Stimulated activated CD8-positive, alpha-beta memory T cell treated with anti-CD3 and anti-CD28 coated beads, Interleukin-12 subunit alpha, Interleukin-12 subunit beta, amount 100 ng/mL, for 24 hours (primary cell): ENCODE data around the gene SMAD6.

ENCODE experiments used
- DNase-seq: peaks from one replicate; pipeline ENCODE4 v3.0.0-alpha.2; 2020; ENCODE audit errors: extremely low read depth

The SMAD6 gene

DNA sequence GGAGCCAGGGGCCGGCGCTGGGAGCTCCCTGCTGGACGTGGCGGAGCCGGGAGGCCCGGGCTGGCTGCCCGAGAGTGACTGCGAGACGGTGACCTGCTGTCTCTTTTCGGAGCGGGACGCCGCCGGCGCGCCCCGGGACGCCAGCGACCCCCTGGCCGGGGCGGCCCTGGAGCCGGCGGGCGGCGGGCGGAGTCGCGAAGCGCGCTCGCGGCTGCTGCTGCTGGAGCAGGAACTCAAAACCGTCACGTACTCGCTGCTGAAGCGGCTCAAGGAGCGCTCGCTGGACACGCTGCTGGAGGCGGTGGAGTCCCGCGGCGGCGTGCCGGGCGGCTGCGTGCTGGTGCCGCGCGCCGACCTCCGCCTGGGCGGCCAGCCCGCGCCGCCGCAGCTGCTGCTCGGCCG lies 1.5 kb downstream of the SMAD6 start:
- DNase-seq = no peak

DNA sequence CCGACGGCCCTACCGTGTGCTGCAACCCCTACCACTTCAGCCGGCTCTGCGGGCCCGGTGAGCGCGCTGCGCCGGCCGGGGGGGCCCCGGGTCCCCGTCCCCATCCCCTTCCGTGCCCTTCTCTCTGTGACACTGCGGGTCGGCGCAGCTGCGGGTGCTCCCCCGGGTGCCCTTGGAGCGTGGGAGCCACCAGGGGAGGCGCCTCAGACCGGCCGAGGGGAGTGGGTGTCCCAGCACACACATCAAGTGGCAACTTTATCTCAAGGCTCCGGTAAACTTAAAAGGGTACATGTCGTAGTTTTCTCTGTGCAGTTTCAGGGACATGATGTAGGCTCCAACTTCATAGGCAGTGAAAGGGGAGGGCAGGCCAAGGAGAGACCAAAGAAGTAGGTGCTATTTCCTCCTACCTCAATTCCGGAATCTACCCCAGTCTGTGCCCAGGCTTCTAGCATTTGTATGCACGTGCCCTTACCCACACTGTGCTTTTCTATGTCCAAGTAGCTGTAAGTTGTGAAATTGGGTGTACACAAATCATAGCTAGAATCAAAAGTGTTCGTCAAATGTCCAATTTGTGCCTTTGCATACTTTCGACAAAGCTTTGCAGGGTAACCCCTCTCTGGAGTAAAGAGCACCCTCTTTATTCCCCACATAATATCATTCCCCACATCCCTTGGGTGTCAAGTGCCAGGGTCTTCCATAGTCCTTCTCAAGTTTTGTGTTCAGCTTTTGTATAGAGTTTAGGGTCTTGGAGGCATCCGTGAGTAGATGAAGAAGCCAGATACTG lies 2.2 kb downstream of the SMAD6 start:
- DNase-seq = no peak

GRCh38 chr15:66704803-66705153 lies 2.7 kb downstream of the SMAD6 start:
- no peak for DNase-seq

- no peak for DNase-seq
These were observed 3.5 kb downstream of the SMAD6 start for GRCh38 chr15:66705277-66706146.

- no peak for DNase-seq
These were observed 4.2 kb downstream of the SMAD6 start for GRCh38 chr15:66706225-66706732.

- DNase-seq = no peak
These were observed 4.8 kb downstream of the SMAD6 start for GRCh38 chr15:66706840-66707239.

DNA sequence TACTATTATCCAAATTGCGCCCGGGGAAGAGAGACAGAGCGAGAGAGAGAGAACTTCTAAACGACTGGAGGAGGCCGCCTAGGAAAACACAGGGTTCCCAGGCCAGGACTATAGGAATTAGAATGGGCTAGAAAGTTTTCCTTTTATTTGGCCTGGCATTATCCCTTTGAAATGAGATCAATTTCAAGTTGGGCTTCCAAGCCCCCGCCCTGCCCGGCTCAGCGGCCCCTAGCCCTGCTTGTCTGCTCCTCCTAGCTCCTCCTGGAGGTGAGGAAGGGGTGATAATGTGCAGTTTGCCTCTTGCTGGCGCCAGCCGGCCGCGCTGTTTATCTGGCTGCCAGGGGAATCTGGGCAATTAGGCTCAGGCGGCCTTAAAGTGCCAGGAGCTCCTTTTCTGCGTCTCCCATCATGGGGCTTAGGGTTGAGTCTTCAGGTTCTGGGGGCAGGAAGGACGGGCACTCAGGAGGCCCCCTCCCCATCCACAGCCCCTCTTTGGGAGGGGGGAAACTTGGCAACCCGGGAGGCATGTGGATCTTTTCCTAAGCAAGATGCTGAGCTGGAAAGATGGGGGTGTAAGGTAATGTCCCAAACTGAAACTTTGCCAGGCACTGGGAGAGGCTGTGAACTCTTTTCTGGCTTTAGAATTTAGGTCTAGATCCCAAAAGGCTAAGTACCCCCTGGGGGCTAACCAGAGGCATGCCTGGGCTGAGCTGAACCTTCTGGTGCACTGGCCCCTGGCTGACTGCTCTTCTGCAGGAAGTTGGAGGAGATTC lies 5.5 kb downstream of the SMAD6 start:
- DNase-seq = no peak

GRCh38 chr15:66708389-66708788 lies 6.4 kb downstream of the SMAD6 start:
- no peak for DNase-seq

DNA sequence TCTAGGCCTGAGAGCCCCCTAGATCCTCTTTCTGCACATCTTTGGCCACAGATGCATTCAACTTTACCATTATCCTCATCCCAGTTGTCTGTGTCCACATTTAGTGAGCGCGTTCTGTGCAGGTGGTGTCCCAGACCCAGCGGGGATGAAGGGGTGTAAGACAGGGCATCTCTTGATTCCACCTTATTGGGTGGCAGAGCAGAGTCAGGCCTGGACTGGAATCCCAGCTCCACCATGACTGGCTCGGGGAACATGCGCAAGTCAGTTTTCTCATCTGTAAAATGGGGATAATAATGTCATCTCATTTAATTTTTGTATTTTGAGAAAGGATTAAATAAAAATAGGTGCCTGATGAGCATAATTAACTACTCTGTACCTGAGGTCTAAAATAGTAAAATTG lies 7.8 kb downstream of the SMAD6 start:
- no peak for DNase-seq

DNA sequence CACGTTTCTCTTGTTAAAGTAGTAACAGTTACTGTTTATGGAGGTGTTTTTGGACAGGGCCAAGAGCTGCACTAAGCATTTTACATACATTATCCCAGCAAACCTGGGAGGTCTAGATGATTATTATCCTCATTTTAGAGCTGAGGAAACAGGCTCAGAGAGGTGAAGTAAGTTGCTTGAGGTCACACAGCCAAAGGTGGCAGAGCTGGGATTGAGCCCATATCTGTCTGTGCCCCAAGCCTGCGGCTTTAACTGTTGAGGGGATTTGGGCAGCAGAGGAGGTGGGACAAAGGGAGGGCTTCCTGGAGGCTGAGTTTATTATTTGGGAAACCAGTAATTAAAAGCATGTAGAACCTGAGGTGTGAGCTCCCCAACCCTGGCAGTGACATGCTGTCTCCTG lies 9.2 kb downstream of the SMAD6 start:
- DNase-seq = no peak

DNA sequence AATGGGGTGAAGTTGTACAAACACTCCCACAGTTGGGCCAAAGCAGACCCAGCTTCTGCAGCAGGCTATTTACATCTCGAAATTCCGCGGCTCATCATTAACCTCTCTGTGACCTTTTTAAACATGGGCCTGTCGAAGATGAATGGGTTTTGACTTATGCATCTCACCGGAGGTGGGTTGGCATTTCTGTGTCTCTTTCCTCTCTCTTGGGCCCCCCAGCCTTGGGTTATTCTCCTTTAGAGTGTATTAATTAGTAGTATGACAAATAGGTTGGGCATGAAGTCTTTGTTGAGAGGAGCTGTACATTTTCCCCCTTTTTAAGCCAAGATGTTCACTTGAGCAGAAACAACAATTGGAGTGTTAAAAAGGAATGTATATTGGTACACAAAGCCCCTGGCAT lies 9.8 kb downstream of the SMAD6 start:
- no peak for DNase-seq

- no peak for DNase-seq
These were observed 11.9 kb downstream of the SMAD6 start for GRCh38 chr15:66713843-66714508.

DNA sequence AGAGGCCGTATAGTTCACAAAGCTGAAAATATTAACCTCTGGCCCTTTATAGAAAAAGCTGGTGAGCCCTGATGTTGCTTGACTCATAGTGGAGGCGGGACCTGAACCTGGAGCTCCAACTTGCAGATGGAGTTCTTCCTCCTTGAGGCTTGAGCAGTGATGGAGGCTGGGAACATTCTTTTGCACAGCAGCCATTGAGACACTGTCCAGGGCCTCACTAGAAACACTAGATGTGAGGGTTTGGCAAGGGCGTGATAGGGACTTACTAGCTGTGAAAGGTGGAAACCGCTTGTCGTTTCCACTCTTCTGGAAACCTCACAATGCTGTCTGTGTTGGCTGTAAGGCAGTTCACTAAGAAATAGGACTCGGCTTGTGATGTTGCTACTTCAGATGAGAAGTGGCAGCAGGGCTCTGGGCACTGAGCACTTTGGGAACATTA lies 12.5 kb downstream of the SMAD6 start:
- DNase-seq = no peak

- DNase-seq = no peak
These were observed 13.2 kb downstream of the SMAD6 start for GRCh38 chr15:66715181-66715624.

- no peak for DNase-seq
These were observed 14.0 kb downstream of the SMAD6 start for GRCh38 chr15:66715720-66716655.

DNA sequence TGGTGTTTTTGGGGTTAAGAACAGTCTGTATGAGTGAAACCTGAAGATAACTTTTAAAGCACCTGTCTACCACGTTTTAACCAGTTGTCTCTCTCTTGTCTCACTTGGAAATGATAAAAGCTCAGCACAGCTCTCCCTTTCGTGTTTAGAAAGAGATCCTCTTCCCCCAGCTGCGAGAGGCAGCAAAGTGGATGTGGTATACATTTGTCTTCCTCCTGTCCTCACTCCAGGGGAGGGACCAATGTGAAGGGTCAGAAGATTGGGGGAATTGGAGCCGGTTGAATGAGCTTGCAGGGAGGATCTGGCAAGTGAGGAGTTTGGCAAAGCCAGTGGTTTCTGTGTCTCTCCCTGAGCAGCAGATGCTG lies 14.6 kb downstream of the SMAD6 start:
- DNase-seq = no peak

- no peak for DNase-seq
These were observed 16.4 kb downstream of the SMAD6 start for GRCh38 chr15:66718220-66718988.

DNA sequence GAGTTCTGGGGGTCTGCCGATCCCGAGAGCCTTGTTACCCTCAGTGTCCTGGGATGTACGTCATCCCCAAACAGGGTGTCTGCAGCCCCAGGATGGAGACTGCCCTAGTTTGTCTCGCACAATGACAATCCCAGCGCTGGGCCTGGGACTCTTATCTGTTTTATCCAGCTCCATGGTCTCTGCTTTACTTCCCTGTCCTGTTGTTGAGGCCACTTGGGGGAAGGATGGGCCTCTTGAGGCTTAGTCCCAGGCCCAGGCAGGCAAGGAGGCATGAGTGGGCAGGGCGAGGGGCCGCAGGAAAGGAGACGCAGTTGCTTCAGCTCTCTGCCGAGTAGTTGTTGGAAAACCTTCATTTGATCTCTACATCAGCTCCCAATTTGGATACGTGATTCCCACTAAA lies 17.4 kb downstream of the SMAD6 start:
- DNase-seq = no peak

GRCh38 chr15:66720206-66721010 lies 18.4 kb downstream of the SMAD6 start:
- no peak for DNase-seq
